ENCODE measurements around the gene PAPOLG. TPM values are rescaled to one million over a fixed set of nuclear protein-coding genes. Genes with fewer than 3 reads are reported as not detected.

Gene PAPOLG
- total and polyA plus RNA-seq, 12 donors: 4.5 to 18.5 (median 10.6) TPM

- Histone ChIP-seq H3K4me1 (replicated peaks in 1 of 2) (no peaks in the 10 kb centered on the region), H3K9me3 (replicated peaks in 1 of 3) (no peaks in the 10 kb centered on the region), H3K27me3 (no peaks in the 10 kb centered on the region), H3K4me3 (no peak overlapping the region), H3K27ac (no peak overlapping the region), H3K36me3 (replicated peaks in 1 of 2) (no peaks in the 10 kb centered on the region)
- DNase-seq: no peak
- TF ChIP-seq POLR2A (IDR thresholded peaks at IDR 0.05) (no peak), CTCF (IDR thresholded peaks at IDR 0.05) (no peak)
- WGBS, 4 donors: 85 to 94% (median 90%) methylated on average over 2 of the region's 2 CpGs
- intact Hi-C loops (cut with DNase I): no loop called here
Observed at GRCh38 chr2:60844105-60844504, 88.0 kb downstream of the PAPOLG start.

- Histone ChIP-seq H3K27ac (no peak overlapping the region), H3K4me3 (no peak overlapping the region), H3K4me1 (replicated peaks in 1 of 2) (no peaks in the 10 kb centered on the region), H3K27me3 (no peaks in the 10 kb centered on the region), H3K9me3 (replicated peaks in 1 of 3) (no peaks in the 10 kb centered on the region), H3K36me3 (replicated peaks in 1 of 2) (no peaks in the 10 kb centered on the region)
- DNase-seq: no peak
- WGBS, 4 donors: 82 to 90% (median 85%) methylated on average over 6 of the region's 6 CpGs
- intact Hi-C loops (cut with DNase I): no loop called here
- TF ChIP-seq POLR2A (IDR thresholded peaks at IDR 0.05): no peak
- TF ChIP-seq CTCF (IDR thresholded peaks at IDR 0.05): no peak
Observed at GRCh38 chr2:60847854-60848253, 91.8 kb downstream of the PAPOLG start.

Small RNA genes lying within 50 kb of the gene (small RNA-seq; reads per million reads assigned to genes)
- gene RN7SL632P (0 reads per million in 2 donors), gene RNU6-612P (0 reads per million in 2 donors)

Other genes with a start within 250 kb of the PAPOLG start
- 10 to 100 TPM in 2 of 9 donors, 1 to 10 TPM in 7; 2.9 to 16.7 (median 4.4) TPM for gene BCL11A, start 202.6 kb upstream of the PAPOLG start, total RNA-seq
- gene BCL11A, start 202.6 kb upstream of the PAPOLG start, polyA plus RNA-seq: 1 to 10 TPM; 3.9 to 7.6 (median 6.2) TPM
- gene REL, start 125.3 kb downstream of the PAPOLG start, total RNA-seq: 10 to 100 TPM in 6 of 9 donors, 1 to 10 TPM in 3; 4.0 to 15.0 (median 10.6) TPM
- 1 to 10 TPM in 2 of 3 donors, under 1 TPM in 1; 0.51 to 2.5 (median 2.1) TPM for gene REL, start 125.3 kb downstream of the PAPOLG start, polyA plus RNA-seq